GM18502 (cell line): ENCODE measurements around the gene MMS22L.
A peak's percentile ranks its signal among the peaks of the same experiment; 100 is the strongest.

Experiments
- ATAC-seq: cut with Tn5 transposase; IDR thresholded peaks from one replicate; pipeline ENCODE4 v1.9.1; 2021; ENCODE audit warnings: mild to moderate bottlenecking; ENCODE audit not compliant: unreplicated experiment, poor library complexity

The MMS22L gene

GRCh38 chr6:97282726-97283617 is at the start of gene MMS22L:
TSS of gene MMS22L (minus strand) at chr6:97283216. CDS start at chr6:97282477, 739 bp downstream.
- ATAC-seq, result peak; percentile 97

GRCh38 chr6:97322811-97323210 is 39.8 kb upstream of the MMS22L start:
- ATAC-seq, result no peak

GRCh38 chr6:97322226-97322625 is 39.2 kb upstream of the MMS22L start:
- no peak for ATAC-seq

- no peak for ATAC-seq
These were observed 34.0 kb upstream of the MMS22L start for GRCh38 chr6:97316978-97317377.

- no peak for ATAC-seq
These were observed 29.2 kb upstream of the MMS22L start for GRCh38 chr6:97312241-97312640.

GRCh38 chr6:97306544-97307320 is 23.7 kb upstream of the MMS22L start:
- no peak for ATAC-seq

- ATAC-seq, result no peak
These were observed 22.5 kb upstream of the MMS22L start for GRCh38 chr6:97305414-97306066.

- no peak for ATAC-seq
These were observed 21.7 kb upstream of the MMS22L start for GRCh38 chr6:97304701-97305100.

- ATAC-seq, result peak; percentile 65
These were observed 11.4 kb upstream of the MMS22L start for GRCh38 chr6:97294451-97294850.

- ATAC-seq, result no peak
These were observed 10.2 kb upstream of the MMS22L start for GRCh38 chr6:97293198-97293696.

- ATAC-seq, result no peak
These were observed 9.7 kb upstream of the MMS22L start for GRCh38 chr6:97292671-97293070.

- no peak for ATAC-seq
These were observed 8.9 kb upstream of the MMS22L start for GRCh38 chr6:97291896-97292295.

- no peak for ATAC-seq
These were observed 6.3 kb upstream of the MMS22L start for GRCh38 chr6:97289332-97289731.

- ATAC-seq, result no peak
These were observed 5.2 kb upstream of the MMS22L start for GRCh38 chr6:97288188-97288587.

GRCh38 chr6:97282238-97282725 is 734 bp downstream of the MMS22L start:
- ATAC-seq, result peak; percentile 5

- no peak for ATAC-seq
These were observed 2.2 kb downstream of the MMS22L start for GRCh38 chr6:97280766-97281165.

GRCh38 chr6:97275804-97276203 is 7.2 kb downstream of the MMS22L start:
- ATAC-seq, result no peak

- ATAC-seq, result no peak
These were observed 13.2 kb downstream of the MMS22L start for GRCh38 chr6:97269821-97270220.

- ATAC-seq, result no peak
These were observed 20.3 kb downstream of the MMS22L start for GRCh38 chr6:97262676-97263075.

GRCh38 chr6:97246842-97247241 is 36.2 kb downstream of the MMS22L start:
- no peak for ATAC-seq
